ENCODE data around the gene KCNMB4. TPM values are rescaled to one million over a fixed set of nuclear protein-coding genes. Genes with fewer than 3 reads are reported as not detected.

The KCNMB4 gene
- total RNA-seq, 4 donors from 2014 or later, result 6.6 to 10.3 (median 8.0) TPM

- Histone ChIP-seq H3K4me1 (no peaks in the 10 kb centered on the region), H3K36me3 (no peaks in the 10 kb centered on the region), H3K27ac (replicated peaks in 1 of 4) (no peak overlapping the region), H3K9me3 (no peaks in the 10 kb centered on the region), H3K27me3 (no peaks in the 10 kb centered on the region), H3K4me3 (no peak overlapping the region)
- intact Hi-C loops (cut with DNase I), result no loop called here
- no peak for DNase-seq (ENCODE audit: extremely low spot score)
- no peak for TF ChIP-seq POLR2AphosphoS5 (IDR thresholded peaks at IDR 0.05)
- TF ChIP-seq POLR2A (IDR thresholded peaks at IDR 0.05; ENCODE audit: low read depth), result no peak
- TF ChIP-seq EP300 (IDR thresholded peaks at IDR 0.05), result no peak
- no peak for TF ChIP-seq CTCF (IDR thresholded peaks at IDR 0.05)
These were observed 90.9 kb downstream of the KCNMB4 start for GRCh38 chr12:70456953-70457352.

- no peak overlapping the region for H3K27ac ChIP-seq (replicated peaks in 1 of 4)
- intact Hi-C loops (cut with DNase I), result no loop called here
- DNase-seq (ENCODE audit: extremely low spot score), result no peak
These were observed 93.7 kb downstream of the KCNMB4 start for GRCh38 chr12:70459786-70460185.

GRCh38 chr12:70463997-70464396 is 97.9 kb downstream of the KCNMB4 start:
- H3K4me3 ChIP-seq, result no peak overlapping the region
- no peaks in the 10 kb centered on the region for H3K27me3 ChIP-seq
- intact Hi-C loops (cut with DNase I), result no loop called here
- TF ChIP-seq CTCF (IDR thresholded peaks at IDR 0.05) (no peak), EP300 (IDR thresholded peaks at IDR 0.05) (no peak), POLR2AphosphoS5 (IDR thresholded peaks at IDR 0.05) (no peak), POLR2A (IDR thresholded peaks at IDR 0.05; ENCODE audit: low read depth) (no peak)
- no peaks in the 10 kb centered on the region for H3K36me3 ChIP-seq
- 88% methylated on average over 4 of the region's 4 CpGs for WGBS
- no peak overlapping the region for H3K27ac ChIP-seq (replicated peaks in 1 of 4)
- DNase-seq (ENCODE audit: extremely low spot score), result no peak
- no peaks in the 10 kb centered on the region for H3K4me1 ChIP-seq
- peaks cover 0 to 7% (median 0%) of the 10 kb centered on the region in 4 donors for H3K9me3 ChIP-seq

More at GRCh38 chr12:70459786-70460185, 93.7 kb downstream of the KCNMB4 start:
- Histone ChIP-seq H3K4me3 (no peak overlapping the region), H3K36me3 (no peaks in the 10 kb centered on the region), H3K27me3 (no peaks in the 10 kb centered on the region), H3K9me3 (peaks cover 0 to 7% (median 0%) of the 10 kb centered on the region in 4 donors), H3K4me1 (no peaks in the 10 kb centered on the region)
- no peak for TF ChIP-seq CTCF (IDR thresholded peaks at IDR 0.05)
- TF ChIP-seq POLR2A (IDR thresholded peaks at IDR 0.05; ENCODE audit: low read depth), result no peak
- no peak for TF ChIP-seq EP300 (IDR thresholded peaks at IDR 0.05)
- TF ChIP-seq POLR2AphosphoS5 (IDR thresholded peaks at IDR 0.05), result no peak

- 88% methylated on average over 2 of the region's 2 CpGs for WGBS
- Histone ChIP-seq H3K4me3 (no peak overlapping the region), H3K27me3 (no peaks in the 10 kb centered on the region), H3K36me3 (no peaks in the 10 kb centered on the region), H3K4me1 (no peaks in the 10 kb centered on the region), H3K27ac (replicated peaks in 1 of 4) (no peak overlapping the region), H3K9me3 (peaks cover 0 to 7% (median 0%) of the 10 kb centered on the region in 4 donors)
- intact Hi-C loops (cut with DNase I), result no loop called here
- TF ChIP-seq POLR2A (IDR thresholded peaks at IDR 0.05; ENCODE audit: low read depth) (no peak), POLR2AphosphoS5 (IDR thresholded peaks at IDR 0.05) (no peak), CTCF (IDR thresholded peaks at IDR 0.05) (no peak), EP300 (IDR thresholded peaks at IDR 0.05) (no peak)
- DNase-seq (ENCODE audit: extremely low spot score), result no peak
These were observed 100.7 kb downstream of the KCNMB4 start for GRCh38 chr12:70466753-70467152.

GRCh38 chr12:70467476-70467875 is 101.4 kb downstream of the KCNMB4 start:
- no peak for DNase-seq (ENCODE audit: extremely low spot score)
- WGBS, result 92% methylated on average over 2 of the region's 2 CpGs
- Histone ChIP-seq H3K36me3 (no peaks in the 10 kb centered on the region), H3K27me3 (no peaks in the 10 kb centered on the region), H3K4me1 (no peaks in the 10 kb centered on the region), H3K4me3 (no peak overlapping the region), H3K27ac (replicated peaks in 1 of 4) (no peak overlapping the region), H3K9me3 (peaks cover 0 to 7% (median 0%) of the 10 kb centered on the region in 4 donors)
- intact Hi-C loops (cut with DNase I), result no loop called here
- TF ChIP-seq POLR2AphosphoS5 (IDR thresholded peaks at IDR 0.05) (no peak), CTCF (IDR thresholded peaks at IDR 0.05) (no peak), EP300 (IDR thresholded peaks at IDR 0.05) (no peak), POLR2A (IDR thresholded peaks at IDR 0.05; ENCODE audit: low read depth) (no peak)

Data from esophagus muscularis mucosa (tissue), 4 donors.